Forelimb muscle (tissue), 1 donor: ENCODE results near the gene POC1B. TPM values are rescaled to one million over a fixed set of nuclear protein-coding genes. Genes with fewer than 3 reads are reported as not detected.

Source experiments
- DNase-seq: peaks from one replicate; pipeline ENCODE4 v3.0.0-alpha.2; 2013; ENCODE audit warnings: low read depth
- polyA plus RNA-seq: library from polyadenylated mRNA; unstranded; fragments of 120-200 nt; gene quantifications from one replicate; pipeline ENCODE4 v1.2.1, GENCODE V29; 2013; ENCODE audit not compliant: insufficient read length

POC1B gene
- polyA plus RNA-seq, 1 donor, result 8.5 TPM

DNA sequence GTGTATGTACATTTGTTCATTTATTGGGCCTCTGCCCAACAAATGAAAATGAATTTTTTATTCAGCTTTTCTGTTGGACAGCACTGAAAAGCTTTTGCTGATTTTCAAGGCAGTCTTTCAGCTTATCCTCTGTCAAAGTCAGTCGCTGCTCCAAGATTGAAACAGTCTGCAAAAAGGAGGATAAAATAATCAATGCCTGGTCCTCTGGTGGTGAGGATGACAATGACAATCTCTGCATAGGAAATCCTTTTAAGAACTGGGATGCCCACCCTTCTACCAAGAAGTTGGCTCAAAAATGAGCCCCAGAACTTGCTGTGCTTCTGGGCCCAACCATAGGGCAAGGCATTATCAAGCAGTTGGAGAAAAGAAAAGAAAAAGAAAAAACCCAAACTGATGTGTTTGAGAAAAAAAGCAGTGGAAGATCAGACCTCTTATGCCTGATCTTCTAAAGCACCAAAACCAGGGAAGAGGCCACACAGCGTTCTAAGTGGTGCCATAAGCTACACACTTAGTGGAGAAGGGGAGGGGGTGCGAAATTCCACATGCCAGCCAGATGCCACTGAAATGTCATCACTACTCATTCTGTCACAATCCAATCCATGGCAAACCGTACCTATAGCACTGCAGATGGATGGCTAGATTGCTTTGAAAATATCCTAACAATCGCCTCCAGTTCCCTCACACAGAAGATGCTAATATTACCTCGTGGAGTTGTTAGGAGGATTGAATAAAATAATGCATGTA lies 104.6 kb downstream of the POC1B start:
- no peak for DNase-seq

GRCh38 chr12:89418228-89418910 lies 107.5 kb downstream of the POC1B start:
- no peak for DNase-seq

GRCh38 chr12:89417246-89417977 lies 108.4 kb downstream of the POC1B start:
- DNase-seq, result no peak

- no peak for DNase-seq
Observed at GRCh38 chr12:89416049-89416792, 109.6 kb downstream of the POC1B start.

DNA sequence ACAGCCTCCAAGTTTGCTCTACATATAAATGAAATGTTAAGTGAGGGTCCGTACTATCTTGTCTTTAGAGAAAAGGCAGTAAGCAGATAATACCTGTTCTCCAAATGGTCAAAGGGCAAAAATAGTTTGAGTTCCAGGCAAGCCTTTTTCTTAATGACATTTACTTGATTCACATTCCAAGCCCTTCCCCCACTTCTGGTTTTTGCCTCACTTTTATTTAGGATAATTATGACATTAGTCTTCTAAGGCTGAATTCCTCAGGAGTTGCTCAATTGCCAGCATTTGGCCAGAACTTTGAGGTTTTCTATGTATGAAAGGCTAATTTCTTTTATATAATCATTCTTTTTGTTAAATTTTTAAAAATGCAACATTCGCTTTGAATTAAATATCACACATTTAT lies 111.0 kb downstream of the POC1B start:
- DNase-seq, result no peak

GRCh38 chr12:89414322-89414721 lies 111.5 kb downstream of the POC1B start:
- DNase-seq, result no peak

GRCh38 chr12:89413234-89413633 lies 112.6 kb downstream of the POC1B start:
- DNase-seq, result no peak

GRCh38 chr12:89412665-89413064 lies 113.2 kb downstream of the POC1B start:
- DNase-seq, result no peak

GRCh38 chr12:89411846-89412245 lies 114.0 kb downstream of the POC1B start:
- DNase-seq, result no peak

DNA sequence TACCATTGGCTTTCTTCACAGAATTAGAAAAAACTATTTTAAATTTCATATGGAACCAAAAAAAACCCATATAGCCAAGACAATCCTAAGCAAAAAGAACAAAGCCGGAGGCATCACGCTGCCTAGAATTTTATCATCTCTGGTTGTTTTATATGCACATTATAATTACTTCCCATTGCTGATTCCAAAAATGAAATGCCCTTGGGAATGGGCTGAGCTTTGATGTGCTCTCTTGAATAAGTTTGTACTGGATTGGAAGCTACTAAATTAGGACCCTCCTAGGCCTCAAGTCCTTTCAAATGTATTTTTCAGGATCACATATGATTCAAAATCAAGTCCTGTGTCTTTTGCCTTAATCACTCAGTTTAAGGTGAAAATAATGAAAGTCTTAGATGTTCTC lies 114.6 kb downstream of the POC1B start:
- DNase-seq, result no peak

DNA sequence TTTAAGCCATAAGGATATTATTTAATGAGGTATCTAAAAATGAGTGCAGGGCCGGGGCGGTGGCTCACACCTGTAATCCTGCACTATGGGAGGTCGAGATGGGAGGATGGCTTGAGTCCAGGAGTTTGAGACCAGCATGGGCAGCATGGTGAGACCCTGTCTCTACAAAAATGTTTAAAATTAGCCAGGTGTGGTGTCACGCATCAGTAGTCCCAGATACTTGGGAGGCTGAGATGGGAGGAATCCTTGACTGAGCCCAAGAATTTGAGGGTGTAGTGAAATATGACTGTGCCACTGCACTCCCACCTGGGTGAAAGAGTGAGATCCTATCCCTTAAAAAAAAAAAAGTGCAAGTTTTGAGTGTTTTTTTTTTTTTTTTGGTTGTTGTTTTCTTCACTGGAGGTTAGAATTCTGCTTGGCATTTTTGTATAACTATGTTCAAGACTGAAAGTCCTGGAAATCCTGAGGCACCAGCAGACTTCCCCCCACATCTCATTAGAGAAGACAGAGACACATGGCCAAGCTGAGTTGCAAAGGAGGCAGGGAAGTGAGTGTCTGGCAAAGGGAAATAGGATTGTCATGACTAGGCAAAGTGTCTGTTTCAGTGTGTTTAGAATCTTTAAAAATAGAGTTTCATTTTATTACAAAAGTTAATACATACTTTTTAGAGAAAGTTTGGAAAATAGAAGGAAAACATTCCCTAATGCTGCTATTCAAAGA lies 120.1 kb downstream of the POC1B start:
- no peak for DNase-seq

GRCh38 chr12:89401433-89402058 lies 124.3 kb downstream of the POC1B start:
- DNase-seq, result no peak

GRCh38 chr12:89400415-89400814 lies 125.4 kb downstream of the POC1B start:
- DNase-seq, result no peak

GRCh38 chr12:89395712-89396111 lies 130.1 kb downstream of the POC1B start:
- DNase-seq, result no peak

- DNase-seq, result no peak
Observed at GRCh38 chr12:89393551-89394121, 132.2 kb downstream of the POC1B start.

DNA sequence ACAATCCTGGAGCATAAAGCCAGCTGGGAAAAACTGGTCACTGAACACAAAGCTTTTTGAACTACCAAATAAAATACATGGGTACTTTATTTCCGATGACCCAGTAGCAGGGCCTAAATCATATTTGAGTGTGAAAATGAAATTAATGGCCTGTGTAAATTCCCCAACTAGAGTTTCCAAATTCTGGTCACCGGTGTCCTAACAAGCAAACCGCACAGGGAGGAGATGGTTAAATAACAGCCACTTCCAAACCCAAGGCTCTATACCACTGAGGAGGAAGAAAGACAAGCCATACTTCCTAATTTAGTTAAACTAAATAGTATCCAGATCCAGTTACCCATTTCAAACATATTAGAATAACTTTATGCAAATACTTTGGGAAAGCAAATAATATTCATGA lies 133.5 kb downstream of the POC1B start:
- no peak for DNase-seq

- no peak for DNase-seq
Observed at GRCh38 chr12:89391726-89392336, 134.0 kb downstream of the POC1B start.

GRCh38 chr12:89390802-89391673 lies 134.8 kb downstream of the POC1B start:
- DNase-seq, result no peak
